ENCODE measurements around the gene KNTC1.

DNA sequence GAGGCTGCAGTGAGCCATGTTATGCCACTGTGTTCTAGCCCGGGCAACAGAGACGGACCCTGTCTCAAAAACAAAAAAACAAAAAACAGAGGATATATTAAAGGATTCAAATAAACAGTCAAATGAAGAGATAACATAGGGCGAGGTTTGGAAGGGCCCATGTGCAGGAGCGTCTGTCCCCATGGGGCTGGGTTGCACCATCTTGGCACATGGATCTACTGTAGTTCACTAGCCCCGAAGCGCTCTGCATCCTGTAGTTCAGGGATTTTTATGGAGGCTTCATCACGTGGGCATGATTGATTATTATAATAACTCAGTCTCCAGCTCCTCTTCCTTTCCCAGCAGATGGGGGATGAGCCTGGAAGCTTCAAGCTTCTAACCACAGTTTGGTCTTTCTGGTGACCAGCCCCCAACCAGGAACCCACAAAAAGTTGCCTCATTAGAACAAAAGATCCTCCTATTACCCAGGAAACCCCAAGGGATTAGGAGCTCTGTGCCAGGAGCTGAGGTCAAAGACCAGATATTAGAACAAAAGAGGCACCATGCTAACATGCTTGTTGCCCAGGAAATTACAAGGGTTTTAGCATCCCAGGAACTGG lies 116.3 kb downstream of the KNTC1 start:
- TF ChIP-seq, protein P1, sequence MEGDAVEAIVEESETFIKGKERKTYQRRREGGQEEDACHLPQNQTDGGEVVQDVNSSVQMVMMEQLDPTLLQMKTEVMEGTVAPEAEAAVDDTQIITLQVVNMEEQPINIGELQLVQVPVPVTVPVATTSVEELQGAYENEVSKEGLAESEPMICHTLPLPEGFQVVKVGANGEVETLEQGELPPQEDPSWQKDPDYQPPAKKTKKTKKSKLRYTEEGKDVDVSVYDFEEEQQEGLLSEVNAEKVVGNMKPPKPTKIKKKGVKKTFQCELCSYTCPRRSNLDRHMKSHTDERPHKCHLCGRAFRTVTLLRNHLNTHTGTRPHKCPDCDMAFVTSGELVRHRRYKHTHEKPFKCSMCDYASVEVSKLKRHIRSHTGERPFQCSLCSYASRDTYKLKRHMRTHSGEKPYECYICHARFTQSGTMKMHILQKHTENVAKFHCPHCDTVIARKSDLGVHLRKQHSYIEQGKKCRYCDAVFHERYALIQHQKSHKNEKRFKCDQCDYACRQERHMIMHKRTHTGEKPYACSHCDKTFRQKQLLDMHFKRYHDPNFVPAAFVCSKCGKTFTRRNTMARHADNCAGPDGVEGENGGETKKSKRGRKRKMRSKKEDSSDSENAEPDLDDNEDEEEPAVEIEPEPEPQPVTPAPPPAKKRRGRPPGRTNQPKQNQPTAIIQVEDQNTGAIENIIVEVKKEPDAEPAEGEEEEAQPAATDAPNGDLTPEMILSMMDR (IDR thresholded peaks at IDR 0.05) = no peak
- TF ChIP-seq POLR2AphosphoS5 (IDR thresholded peaks at IDR 0.05) (no peak), POLR2A (IDR thresholded peaks at IDR 0.05) (no peak)
